ENCODE results near the gene FAF1. TPM values are rescaled to one million over a fixed set of nuclear protein-coding genes. Genes with fewer than 3 reads are reported as not detected.

The FAF1 gene
- total RNA-seq, 4 donors from 2014 or later = 33.8 to 55.8 (median 45.6) TPM

DNA sequence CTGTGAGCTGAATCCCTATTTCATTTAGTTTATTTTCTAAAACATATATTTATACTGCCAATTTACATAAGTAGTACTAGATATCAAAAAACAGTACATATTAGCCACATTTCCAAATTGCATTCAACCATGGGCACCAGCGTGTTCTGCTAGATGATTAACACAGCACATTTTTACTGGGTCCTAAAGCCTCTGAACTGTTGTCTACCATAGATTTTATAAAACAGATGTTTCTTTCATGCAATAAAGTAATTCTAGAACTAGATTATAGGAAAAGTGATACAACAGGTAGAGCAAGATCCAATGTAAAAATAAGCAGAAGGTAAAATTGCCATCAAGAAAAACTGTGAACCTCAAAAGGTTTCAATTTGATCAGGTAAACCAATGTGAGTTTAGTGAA lies 108.6 kb downstream of the FAF1 start:
- TF ChIP-seq, protein P1, sequence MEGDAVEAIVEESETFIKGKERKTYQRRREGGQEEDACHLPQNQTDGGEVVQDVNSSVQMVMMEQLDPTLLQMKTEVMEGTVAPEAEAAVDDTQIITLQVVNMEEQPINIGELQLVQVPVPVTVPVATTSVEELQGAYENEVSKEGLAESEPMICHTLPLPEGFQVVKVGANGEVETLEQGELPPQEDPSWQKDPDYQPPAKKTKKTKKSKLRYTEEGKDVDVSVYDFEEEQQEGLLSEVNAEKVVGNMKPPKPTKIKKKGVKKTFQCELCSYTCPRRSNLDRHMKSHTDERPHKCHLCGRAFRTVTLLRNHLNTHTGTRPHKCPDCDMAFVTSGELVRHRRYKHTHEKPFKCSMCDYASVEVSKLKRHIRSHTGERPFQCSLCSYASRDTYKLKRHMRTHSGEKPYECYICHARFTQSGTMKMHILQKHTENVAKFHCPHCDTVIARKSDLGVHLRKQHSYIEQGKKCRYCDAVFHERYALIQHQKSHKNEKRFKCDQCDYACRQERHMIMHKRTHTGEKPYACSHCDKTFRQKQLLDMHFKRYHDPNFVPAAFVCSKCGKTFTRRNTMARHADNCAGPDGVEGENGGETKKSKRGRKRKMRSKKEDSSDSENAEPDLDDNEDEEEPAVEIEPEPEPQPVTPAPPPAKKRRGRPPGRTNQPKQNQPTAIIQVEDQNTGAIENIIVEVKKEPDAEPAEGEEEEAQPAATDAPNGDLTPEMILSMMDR (IDR thresholded peaks at IDR 0.05) = no peak
- no peak for TF ChIP-seq POLR2A (IDR thresholded peaks at IDR 0.05)
- intact Hi-C loops (cut with DNase I; ENCODE audit: low total_unique reads) = no loop called here
- H3K4me3 ChIP-seq (ENCODE audit: low read depth, poor library complexity, severe bottlenecking) = no peak overlapping the region
- DNase-seq (ENCODE audit: low spot score in 2 of 2) = no peak
- 95 to 96% methylated on average over 1 of the region's 1 CpG for WGBS, 2 donors

- TF ChIP-seq POLR2A (IDR thresholded peaks at IDR 0.05) = no peak
- TF ChIP-seq, protein P1 (IDR thresholded peaks at IDR 0.05) = no peak
- DNase-seq (ENCODE audit: low spot score in 2 of 2) = no peak
- H3K4me3 ChIP-seq (ENCODE audit: low read depth, poor library complexity, severe bottlenecking) = no peak overlapping the region
- intact Hi-C loops (cut with DNase I; ENCODE audit: low total_unique reads) = no loop called here
- WGBS, 2 donors = 98% methylated on average over 7 of the region's 7 CpGs
Measured at GRCh38 chr1:50851034-50851433, 109.0 kb downstream of the FAF1 start.

GRCh38 chr1:50847303-50847702 lies 112.8 kb downstream of the FAF1 start:
- intact Hi-C loops (cut with DNase I; ENCODE audit: low total_unique reads) = no loop called here
- DNase-seq (ENCODE audit: low spot score in 2 of 2) = no peak
- no peak overlapping the region for H3K4me3 ChIP-seq (ENCODE audit: low read depth, poor library complexity, severe bottlenecking)
- no peak for TF ChIP-seq POLR2A (IDR thresholded peaks at IDR 0.05)

GRCh38 chr1:50846224-50846839 lies 113.7 kb downstream of the FAF1 start:
- 95 to 97% methylated on average over 20 of the region's 20 CpGs for WGBS, 2 donors
- TF ChIP-seq, protein P1 (IDR thresholded peaks at IDR 0.05) = no peak
- TF ChIP-seq POLR2A (IDR thresholded peaks at IDR 0.05) = no peak
- DNase-seq (ENCODE audit: low spot score in 2 of 2) = no peak
- intact Hi-C loops (cut with DNase I; ENCODE audit: low total_unique reads) = no loop called here
- no peak overlapping the region for H3K4me3 ChIP-seq (ENCODE audit: low read depth, poor library complexity, severe bottlenecking)

DNA sequence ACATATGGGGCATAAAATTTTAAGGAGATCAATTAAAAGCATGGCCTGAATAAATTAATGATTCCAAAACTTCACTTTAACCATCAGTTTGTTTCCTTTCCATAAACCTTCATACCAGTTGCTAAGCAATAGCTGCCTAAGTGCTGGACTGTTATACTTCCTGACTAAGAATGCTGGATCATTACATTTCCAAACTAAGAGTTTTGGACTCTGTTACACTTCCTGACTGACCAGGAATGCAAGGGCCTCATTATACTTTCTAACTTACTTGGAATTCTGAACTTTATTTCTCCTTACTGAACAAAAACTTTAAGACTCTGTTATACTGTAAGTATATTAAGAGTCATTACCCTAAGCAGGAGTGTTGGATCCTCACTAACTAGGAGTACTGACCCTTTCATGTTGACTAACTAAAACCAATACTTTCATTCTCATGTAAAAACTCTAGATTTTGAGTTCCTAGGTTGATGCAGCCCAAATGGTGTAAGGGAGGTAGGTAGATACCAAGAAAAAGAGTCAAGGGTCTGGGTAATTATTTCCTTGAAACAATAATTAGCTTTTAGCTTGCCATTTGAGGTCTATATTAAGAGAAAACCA lies 118.2 kb downstream of the FAF1 start:
- H3K4me3 ChIP-seq (ENCODE audit: low read depth, poor library complexity, severe bottlenecking) = no peak overlapping the region
- TF ChIP-seq, protein P1 (IDR thresholded peaks at IDR 0.05) = no peak
- TF ChIP-seq POLR2A (IDR thresholded peaks at IDR 0.05) = no peak
- no peak for DNase-seq (ENCODE audit: low spot score in 2 of 2)
- intact Hi-C loops (cut with DNase I; ENCODE audit: low total_unique reads) = no loop called here

GRCh38 chr1:50836117-50836516 lies 124.0 kb downstream of the FAF1 start:
- intact Hi-C loops (cut with DNase I; ENCODE audit: low total_unique reads) = no loop called here
- DNase-seq (ENCODE audit: low spot score in 2 of 2) = no peak
- no peak overlapping the region for H3K4me3 ChIP-seq (ENCODE audit: low read depth, poor library complexity, severe bottlenecking)
- TF ChIP-seq, protein P1 (IDR thresholded peaks at IDR 0.05) = no peak
- no peak for TF ChIP-seq POLR2A (IDR thresholded peaks at IDR 0.05)

Data from lower leg skin (tissue), 4 donors.